ENCODE results near the gene P3R3URF.

GRCh38 chr1:46199233-46199749 is 23.0 kb upstream of the P3R3URF start:
- TF ChIP-seq CTCF (IDR thresholded peaks at IDR 0.05) (no peak), POLR2AphosphoS5 (IDR thresholded peaks at IDR 0.05) (no peak), POLR2A (IDR thresholded peaks at IDR 0.05) (no peak)

Measured in prostate gland (tissue), 2 donors.